Brain pericyte (primary cell): Measurements from ENCODE around the gene IQCK.
A peak's percentile ranks its signal among the peaks of the same experiment; 100 is the strongest.

Experiments used
- DNase-seq: peaks from one replicate; pipeline ENCODE4 v3.0.0-alpha.2; 2012; ENCODE audit warnings: low read depth, low spot score

The IQCK gene

GRCh38 chr16:19883966-19884485, 166.0 kb downstream of the IQCK start:
- DNase-seq = no peak

GRCh38 chr16:19884611-19885450, 166.8 kb downstream of the IQCK start, which contains the start of gene GPRC5B:
GPRC5B (minus strand) TSS chr16:19884848; CDS start chr16:19872845, 12,003 bp downstream.
- DNase-seq = no peak

GRCh38 chr16:19885451-19886072, 167.5 kb downstream of the IQCK start:
- DNase-seq = no peak

DNA sequence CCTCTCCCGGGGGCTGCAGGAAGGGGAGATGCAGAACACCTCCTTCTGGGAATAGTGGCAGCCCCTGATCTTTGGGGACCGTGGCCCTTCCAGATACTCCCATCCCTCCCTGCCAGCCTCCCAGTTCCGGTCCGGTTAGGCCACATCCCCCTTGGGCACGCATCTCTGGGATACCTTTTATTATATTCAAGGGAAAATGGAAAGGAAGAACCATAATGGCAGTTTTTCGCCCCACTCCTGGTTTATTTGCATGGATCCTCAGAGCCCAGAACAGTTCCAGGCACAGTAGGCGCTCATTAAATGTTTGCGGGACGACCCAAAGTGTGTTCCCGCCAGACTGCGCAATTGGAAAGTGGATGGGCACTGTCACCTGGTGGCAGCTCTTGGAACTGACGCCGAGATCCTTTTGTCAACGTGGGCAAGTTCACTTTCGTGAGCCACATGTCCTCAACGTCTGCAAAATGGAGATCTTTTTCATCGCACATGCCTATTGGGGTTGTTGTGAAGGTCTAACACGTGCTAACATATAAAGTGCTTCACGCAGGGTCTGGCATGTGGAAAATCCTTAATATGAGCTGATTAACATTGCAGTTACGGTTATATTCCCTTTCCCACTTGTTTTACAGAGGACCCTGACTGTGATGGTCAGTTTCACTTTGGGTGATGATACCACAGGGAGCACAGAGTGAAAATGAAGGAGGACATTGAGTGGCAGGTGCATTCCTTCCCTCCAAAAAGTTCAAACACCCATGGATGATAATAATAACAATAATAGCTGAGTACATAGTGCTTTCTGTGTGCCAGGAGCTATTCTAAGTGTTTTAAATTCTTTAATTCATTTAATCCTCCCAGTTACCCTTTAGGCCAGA, 168.2 kb downstream of the IQCK start:
- DNase-seq = peak; percentile 41

DNA sequence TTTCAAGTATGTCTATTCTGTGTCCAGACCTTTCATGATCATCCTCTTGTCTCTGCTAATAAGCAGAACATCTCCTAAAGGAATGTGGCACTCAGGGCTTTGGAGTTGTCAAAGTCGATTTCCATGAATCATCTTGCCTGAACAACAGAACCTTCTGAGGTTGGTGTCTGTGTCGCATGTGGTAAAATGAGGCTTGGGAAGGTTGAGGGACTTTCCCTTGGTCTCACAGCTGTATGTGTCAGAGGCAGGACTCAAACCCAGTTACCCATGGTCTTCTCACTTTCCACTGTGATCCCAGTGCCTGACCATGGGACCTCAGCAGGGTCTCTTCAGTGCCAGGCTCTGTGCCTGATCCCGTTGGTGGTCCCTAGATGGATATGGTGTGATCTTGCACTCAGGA, 170.8 kb downstream of the IQCK start:
- DNase-seq = no peak

- no peak for DNase-seq
These were observed 172.8 kb downstream of the IQCK start for GRCh38 chr16:19890901-19891300.

DNA sequence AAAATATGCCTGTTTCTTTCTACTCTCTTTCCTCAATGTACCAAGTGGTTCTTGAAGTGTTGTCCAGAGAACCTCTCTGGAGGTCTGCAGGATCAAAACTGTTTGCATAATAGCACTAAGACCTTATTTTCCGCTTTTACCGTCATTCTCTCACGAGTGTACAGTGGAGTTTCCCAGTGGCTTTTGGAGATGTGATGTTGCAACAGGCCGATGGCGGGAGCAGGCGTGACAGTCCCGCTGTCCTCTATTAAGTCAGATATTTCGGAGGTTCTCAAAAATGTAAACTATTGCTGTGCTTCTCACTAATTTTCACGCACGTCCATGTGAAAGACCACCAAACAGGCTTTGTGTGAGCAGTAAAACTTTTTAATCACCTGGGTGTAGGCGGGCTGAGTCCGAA, 174.8 kb downstream of the IQCK start:
- DNase-seq = no peak

DNA sequence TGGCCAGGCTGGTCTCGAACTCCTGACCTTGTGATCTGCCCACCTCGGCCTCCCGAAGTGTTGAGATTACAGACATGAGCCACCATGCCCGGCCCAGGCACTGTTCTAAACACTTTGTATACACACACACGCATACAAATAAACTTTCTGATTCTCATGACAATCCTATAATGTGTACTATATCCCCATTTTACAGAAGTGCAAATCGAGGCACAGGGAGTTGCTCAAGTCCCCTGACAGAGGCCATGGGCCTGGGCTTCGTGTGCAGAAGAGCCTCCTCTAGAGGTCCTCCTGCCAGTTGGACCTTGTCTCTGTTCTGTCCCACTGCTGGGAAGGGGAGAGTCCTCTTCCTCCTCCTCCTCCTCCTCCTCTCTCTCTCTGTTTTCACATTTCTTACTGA, 176.5 kb downstream of the IQCK start:
- DNase-seq = no peak

- DNase-seq = no peak
These were observed 178.9 kb downstream of the IQCK start for GRCh38 chr16:19896951-19897350.

DNA sequence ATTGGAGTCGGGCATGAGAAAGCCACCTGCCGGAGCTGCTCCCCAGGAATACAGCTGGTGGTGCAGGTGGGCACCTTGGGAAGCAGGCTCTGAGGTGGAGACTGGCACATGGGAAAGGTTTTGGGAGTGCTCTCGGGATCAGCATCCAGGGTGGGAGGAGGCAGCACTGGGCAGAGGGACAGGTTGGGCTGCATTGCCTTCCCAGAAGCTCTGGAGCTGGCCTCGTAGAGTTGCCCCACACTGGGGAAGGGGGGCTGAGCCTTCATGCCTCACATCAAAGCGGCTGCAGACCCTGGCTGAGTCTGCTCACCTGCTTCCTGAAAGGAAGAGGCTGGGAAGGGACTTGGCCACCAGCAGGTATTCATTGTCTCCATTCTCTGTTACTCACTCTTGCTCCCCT, 180.1 kb downstream of the IQCK start:
- DNase-seq = no peak

DNA sequence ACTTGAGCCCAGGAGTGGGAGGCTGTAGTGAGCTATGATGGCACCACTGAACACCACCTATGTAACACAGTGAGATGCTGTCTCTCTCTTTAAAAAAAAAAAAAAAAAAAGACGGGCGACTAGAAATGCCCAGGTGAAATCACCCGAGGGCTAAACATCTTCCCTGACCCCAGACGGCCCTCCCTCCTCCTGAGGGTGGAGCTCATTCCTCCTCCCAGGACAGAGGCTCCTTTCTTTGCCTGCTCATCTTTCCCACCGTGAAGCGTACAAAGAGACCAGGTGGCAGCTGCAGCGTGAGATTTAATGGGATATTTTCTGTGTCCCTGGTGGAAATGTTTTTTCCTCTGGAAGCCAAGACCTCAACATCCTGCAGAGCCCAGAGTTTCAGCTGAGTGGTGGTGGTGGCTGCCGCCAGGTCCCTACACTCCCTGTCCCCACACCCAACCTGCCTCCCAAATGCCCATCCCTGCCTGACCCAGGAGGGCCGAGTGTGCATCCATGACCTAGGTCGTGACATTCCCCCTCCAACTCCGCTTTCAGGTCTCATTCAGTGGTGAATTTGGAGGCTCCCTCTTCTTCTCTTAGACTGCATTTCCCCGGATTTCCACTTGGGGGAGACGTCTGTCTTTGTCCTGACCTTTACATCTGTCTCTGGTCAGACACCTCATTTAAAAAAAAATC, 181.0 kb downstream of the IQCK start:
- DNase-seq = no peak

DNA sequence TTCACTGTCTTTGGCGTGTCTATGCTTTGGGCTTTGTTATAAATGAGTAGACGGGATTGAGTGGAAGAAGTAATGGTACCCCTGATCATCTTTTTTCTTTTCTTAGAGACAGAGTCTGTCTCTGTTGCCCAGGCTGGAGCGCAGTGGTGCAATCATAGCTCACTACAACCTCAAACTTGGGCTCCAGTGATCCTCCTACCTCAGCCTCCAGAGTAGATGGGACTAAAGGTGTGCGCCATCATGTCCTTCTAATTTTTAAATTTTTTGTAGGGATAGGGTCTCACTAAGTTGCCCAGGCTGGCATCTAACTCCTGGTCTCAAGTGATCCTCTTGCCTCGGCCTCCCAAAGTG, 181.5 kb downstream of the IQCK start:
- DNase-seq = no peak

- no peak for DNase-seq
These were observed 183.1 kb downstream of the IQCK start for GRCh38 chr16:19901164-19901563.

- DNase-seq = peak; percentile 21
These were observed 189.3 kb downstream of the IQCK start for GRCh38 chr16:19907161-19907992.
